Spleen (tissue), 7 donors: Measurements from ENCODE around the gene RAB7A.

Experiments used
- POLR2A ChIP-seq, 3 donors: fragments of 450-650 bp; IDR thresholded peaks; one replicate each; pipeline ENCODE4 v1.5.1; 2017; ENCODE audit warnings: antibody characterized with exemption in 3 of 3, mild to moderate bottlenecking in 1 of 3
- TF ChIP-seq, protein P1 (sequence below), 11 experiments: fragments of 200-600 bp in 7 of 11; fragments of 450-650 bp in 4 of 11; sonication (generic) in 4 of 11; IDR thresholded peaks in 8 of 11; conservative IDR thresholded peaks in 3 of 11; 1 replicate in 7 of 11; 2 replicates in 4 of 11; pipeline versions ENCODE4 v1.4.0 to v1.8.0; 2016 to 2021; ENCODE audit warnings: antibody characterized with exemption in 11 of 11, inconsistent platforms in 4 of 11, mild to moderate bottlenecking in 1 of 11
- donor health status: DM: no; HTN: no; CAD: no; lungs with moderate emphysema.
- donor health status: DM: no; HTN: no; CAD: no.
- donor health status: DM: no; HTN: no; CAD: no.

DNA sequence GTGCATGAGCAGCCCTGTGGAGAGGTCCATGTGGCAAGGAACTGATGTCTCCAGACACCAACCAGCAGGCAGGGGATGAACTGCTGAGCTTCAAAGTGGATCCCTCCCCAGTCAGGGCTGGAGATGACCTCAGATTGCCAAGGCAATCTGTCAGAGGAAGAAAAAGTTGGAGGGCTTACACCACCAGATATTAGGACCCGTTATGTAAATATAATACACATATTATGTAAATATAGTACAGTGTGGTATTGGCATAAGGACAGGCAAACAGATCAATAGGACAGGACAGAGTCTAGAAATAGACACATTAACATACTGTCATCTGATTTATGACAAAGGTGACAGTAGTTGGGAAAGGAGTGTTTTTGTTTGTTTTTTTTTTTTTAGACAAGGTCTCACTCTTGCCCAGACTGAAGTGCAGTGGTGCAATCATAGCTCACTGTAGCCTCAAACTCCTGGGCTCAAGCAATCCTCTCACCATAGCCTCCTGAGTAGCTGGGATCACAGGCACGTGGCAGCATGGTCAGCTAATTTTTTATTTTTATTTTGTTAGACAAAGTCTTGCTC, 18.0 kb upstream of the RAB7A start:
- TF ChIP-seq, protein P1, sequence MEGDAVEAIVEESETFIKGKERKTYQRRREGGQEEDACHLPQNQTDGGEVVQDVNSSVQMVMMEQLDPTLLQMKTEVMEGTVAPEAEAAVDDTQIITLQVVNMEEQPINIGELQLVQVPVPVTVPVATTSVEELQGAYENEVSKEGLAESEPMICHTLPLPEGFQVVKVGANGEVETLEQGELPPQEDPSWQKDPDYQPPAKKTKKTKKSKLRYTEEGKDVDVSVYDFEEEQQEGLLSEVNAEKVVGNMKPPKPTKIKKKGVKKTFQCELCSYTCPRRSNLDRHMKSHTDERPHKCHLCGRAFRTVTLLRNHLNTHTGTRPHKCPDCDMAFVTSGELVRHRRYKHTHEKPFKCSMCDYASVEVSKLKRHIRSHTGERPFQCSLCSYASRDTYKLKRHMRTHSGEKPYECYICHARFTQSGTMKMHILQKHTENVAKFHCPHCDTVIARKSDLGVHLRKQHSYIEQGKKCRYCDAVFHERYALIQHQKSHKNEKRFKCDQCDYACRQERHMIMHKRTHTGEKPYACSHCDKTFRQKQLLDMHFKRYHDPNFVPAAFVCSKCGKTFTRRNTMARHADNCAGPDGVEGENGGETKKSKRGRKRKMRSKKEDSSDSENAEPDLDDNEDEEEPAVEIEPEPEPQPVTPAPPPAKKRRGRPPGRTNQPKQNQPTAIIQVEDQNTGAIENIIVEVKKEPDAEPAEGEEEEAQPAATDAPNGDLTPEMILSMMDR (IDR thresholded peaks at IDR 0.05 in 8 of 11, conservative IDR thresholded peaks at IDR 0.05 in 3 of 11), result no peak
- TF ChIP-seq POLR2A (IDR thresholded peaks at IDR 0.05), result no peak
